IMR-90 (cell line): ENCODE measurements around the gene HAUS7. TPM values are rescaled to one million over a fixed set of nuclear protein-coding genes. Genes with fewer than 3 reads are reported as not detected.

Experiments
- ATAC-seq: fragments of 200-7000 bp; cut with Tn5 transposase; 2 replicates; pipeline ENCODE4 v1.9.1; 2020; ENCODE audit warnings: low read depth, mild to moderate bottlenecking, moderate library complexity
- BruUV-seq: library from RNA; stranded (reverse); fragments of 400-500 nt; replicated peaks from 2 replicates; lab custom pipeline; 2021; lab: Mats Ljungman, UMichigan
- CTCF ChIA-PET: fragments of 300-600 bp; formaldehyde crosslinking; extraction: SDS; loops from one replicate; lab custom pipeline; 2021; ENCODE audit warnings: antibody characterized with exemption; lab: Yijun Ruan, JAX
- POLR2A ChIA-PET: fragments of 300-600 bp; sonication (Branson Sonifier 250); formaldehyde crosslinking; loops from one replicate; lab custom pipeline; 2022; ENCODE audit warnings: antibody characterized with exemption; ENCODE audit not compliant: unreplicated experiment; lab: Charles Lee
- DNase-seq: peaks from one replicate; pipeline ENCODE4 v3.0.0; 2013
- H2AFZ ChIP-seq: replicated peaks from 2 replicates; pipeline ENCODE3; 2013; ENCODE audit warnings: low read length, mild to moderate bottlenecking; ENCODE audit not compliant: poor library complexity
- H2AK5ac ChIP-seq: 2 replicates; pipeline ENCODE4 v1.6.1; 2013; ENCODE audit warnings: low read depth, low read length, inconsistent platforms
- H2AK9ac ChIP-seq: replicated peaks from 2 replicates; pipeline ENCODE3; 2013; ENCODE audit warnings: mild to moderate bottlenecking, low read depth, low read length, moderate library complexity; ENCODE audit not compliant: poor library complexity
- H2BK120ac ChIP-seq: 2 replicates; pipeline ENCODE4 v1.6.1; 2013; ENCODE audit warnings: low read depth, low read length, inconsistent platforms
- H2BK15ac ChIP-seq: 3 replicates; pipeline ENCODE4 v1.6.1; 2013; ENCODE audit warnings: low read depth, low read length, inconsistent platforms
- H2BK20ac ChIP-seq: 2 replicates; pipeline ENCODE4 v1.6.1; 2013; ENCODE audit warnings: low read depth, mild to moderate bottlenecking, inconsistent platforms, low read length, moderate library complexity
- H2BK5ac ChIP-seq: 2 replicates; pipeline ENCODE4 v1.6.1; 2013; ENCODE audit warnings: mild to moderate bottlenecking, low read depth, low read length, inconsistent platforms; ENCODE audit not compliant: poor library complexity, severe bottlenecking
- H3K14ac ChIP-seq: replicated peaks from 2 replicates; pipeline ENCODE4 v1.6.1; 2013; ENCODE audit warnings: low read depth, low read length, inconsistent platforms
- H3K18ac ChIP-seq: 2 replicates; pipeline ENCODE4 v1.6.1; 2013; ENCODE audit warnings: low read depth, low read length, control low read depth
- H3K23ac ChIP-seq: 2 replicates; pipeline ENCODE4 v1.6.1; 2013; ENCODE audit warnings: low read depth, low read length, inconsistent platforms
- H3K27ac ChIP-seq: 2 replicates; pipeline ENCODE4 v1.5.1; 2013; ENCODE audit warnings: mild to moderate bottlenecking, control low read depth, low read length; ENCODE audit not compliant: insufficient read depth
- H3K27me3 ChIP-seq: 2 replicates; pipeline ENCODE4 v1.6.1; 2013; ENCODE audit warnings: low read length; ENCODE audit not compliant: control insufficient read depth, insufficient read depth
- H3K36me3 ChIP-seq: 2 replicates; pipeline ENCODE4 v1.6.1; 2013; ENCODE audit warnings: low read length, mixed read lengths; ENCODE audit not compliant: control insufficient read depth, insufficient read depth
- H3K4ac ChIP-seq: 2 replicates; pipeline ENCODE4 v1.6.1; 2013; ENCODE audit warnings: low read depth, low read length, inconsistent platforms
- H3K4me1 ChIP-seq: 2 replicates; pipeline ENCODE4 v1.6.1; 2013; ENCODE audit warnings: low read length, mixed read lengths; ENCODE audit not compliant: control insufficient read depth, insufficient read depth
- H3K4me2 ChIP-seq: 2 replicates; pipeline ENCODE4 v1.6.1; 2013; ENCODE audit warnings: low read depth, mild to moderate bottlenecking, control low read depth, low read length, moderate library complexity
- H3K4me3 ChIP-seq: 2 replicates; pipeline ENCODE4 v1.5.1; 2013; ENCODE audit warnings: low read depth, mild to moderate bottlenecking, control low read depth, low read length, moderate library complexity; ENCODE audit not compliant: insufficient read depth
- H3K56ac ChIP-seq: 2 replicates; pipeline ENCODE4 v1.6.1; 2013; ENCODE audit warnings: low read length, inconsistent platforms; ENCODE audit not compliant: insufficient read depth; ENCODE audit errors: extremely low read depth
- H3K79me1 ChIP-seq, 2 experiments: 2 replicates each; pipeline ENCODE4 v1.6.1; 2013; ENCODE audit warnings: low read length in 2 of 2, inconsistent platforms in 1 of 2, low read depth in 1 of 2
- H3K9ac ChIP-seq: 2 replicates; pipeline ENCODE4 v1.6.1; 2013; ENCODE audit warnings: low read depth, low read length, control low read depth
- H3K9me1 ChIP-seq: 2 replicates; pipeline ENCODE4 v1.6.1; 2013; ENCODE audit warnings: low read length, inconsistent platforms; ENCODE audit not compliant: insufficient read depth
- H3K9me3 ChIP-seq: 2 replicates; pipeline ENCODE4 v1.6.1; 2013; ENCODE audit warnings: low read length; ENCODE audit not compliant: control insufficient read depth, insufficient read depth
- H4K20me1 ChIP-seq: 2 replicates; pipeline ENCODE4 v1.6.1; 2013; ENCODE audit warnings: low read length, inconsistent platforms; ENCODE audit not compliant: insufficient read depth
- H4K5ac ChIP-seq: 2 replicates; pipeline ENCODE4 v1.6.1; 2013; ENCODE audit warnings: mild to moderate bottlenecking, low read depth, low read length, control low read depth
- H4K8ac ChIP-seq, 2 experiments: 2 replicates each; pipeline ENCODE4 v1.6.1; 2013; ENCODE audit warnings: low read depth in 2 of 2, low read length in 2 of 2, control low read depth in 1 of 2, inconsistent platforms in 1 of 2
- H4K91ac ChIP-seq: 2 replicates; pipeline ENCODE4 v1.6.1; 2013; ENCODE audit warnings: low read depth, low read length, inconsistent platforms; ENCODE audit not compliant: insufficient read depth
- BHLHE40 ChIP-seq: fragments of 150-350 bp; IDR thresholded peaks from 2 replicates; pipeline ENCODE4 v1.6.1; 2016; ENCODE audit warnings: mild to moderate bottlenecking, low read depth, low read length
- ELK1 ChIP-seq: fragments of 150-350 bp; IDR thresholded peaks from 2 replicates; pipeline ENCODE4 v1.6.1; 2016; ENCODE audit warnings: low read depth, mild to moderate bottlenecking, low read length, moderate library complexity, borderline replicate concordance
- MXI1 ChIP-seq: IDR thresholded peaks from 2 replicates; pipeline ENCODE4 v1.6.1; 2012; ENCODE audit warnings: low read depth, mild to moderate bottlenecking, low read length, moderate library complexity, borderline replicate concordance
- POLR2A ChIP-seq: IDR thresholded peaks from 2 replicates; pipeline ENCODE4 v1.6.1; 2012; ENCODE audit warnings: mild to moderate bottlenecking, low read depth, low read length
- WGBS, 2 experiments: methylation state at CpG; one replicate each; pipeline versions ENCODE4 v1.1.5 to v1.1.7; 2013; ENCODE audit warnings: missing lambda C conversion rate in 2 of 2; ENCODE audit not compliant: insufficient read length in 1 of 2; ENCODE audit errors: extremely low coverage in 2 of 2; 5-methylcytosine and 5-hydroxymethylcytosine counted together
- dilution Hi-C: fragments of 300-500 bp; cut with HindIII; formaldehyde crosslinking; loops from one replicate; pipeline ENCODE4 v1.14.3; 2018; ENCODE audit warnings: low sequenced_read_pairs; ENCODE audit not compliant: unreplicated experiment
- in situ Hi-C: fragments of 300-500 bp; cut with MboI; formaldehyde crosslinking; loops from 3 replicates; pipeline ENCODE4 v1.14.3; 2019; ENCODE audit warnings: low sequenced_read_pairs, inconsistent platforms, mixed read lengths
- intact Hi-C: fragments of 100-400 bp; cut with micrococcal nuclease; formaldehyde crosslinking; loops from 2 replicates; pipeline ENCODE4 v1.10.0; 2022
- polyA plus RNA-seq, 3 experiments: library from polyadenylated mRNA; depleted of rRNA; stranded (reverse); fragments of >200 nt; gene quantifications; 2 replicates each; pipeline ENCODE4 v1.2.3, GENCODE V29; 2012; ENCODE audit warnings: low replicate concordance in 1 of 3
- total RNA-seq: library from RNA; depleted of rRNA; stranded (reverse); fragments of >200 nt; gene quantifications from 2 replicates; pipeline ENCODE4 v1.2.3, GENCODE V29; 2012

HAUS7 gene
- total and polyA plus RNA-seq, 2 of the 4 experiments (the other 2 are of a cell fraction) = 10.8 to 25.9 TPM

- H3K4me1 ChIP-seq = peaks cover 2% of the 10 kb centered on the region; the same call in 1 of the 2 replicates
- WGBS, 2 experiments = 68% methylated on average over 7 of the region's 9 CpGs; no CpG with 5 or more reads in 1 of the 2 experiments
- POLR2A ChIA-PET = no interaction called here
- H3K27me3 ChIP-seq = peaks cover 27% of the 10 kb centered on the region
- no peaks in the 10 kb centered on the region for H3K79me1 ChIP-seq
- no peaks in the 10 kb centered on the region for H3K9me3 ChIP-seq
- CTCF ChIA-PET = no interaction called here
- no peak for ATAC-seq
- H3K4ac ChIP-seq = no peak overlapping the region
- H2BK20ac ChIP-seq = no peak overlapping the region
- H3K36me3 ChIP-seq = no peaks in the 10 kb centered on the region
- H2AK5ac ChIP-seq = no peak overlapping the region
- H3K27ac ChIP-seq = no peak overlapping the region
- no peak overlapping the region for H4K8ac ChIP-seq
- H2AK9ac ChIP-seq = no peak overlapping the region
- no peak overlapping the region for H3K14ac ChIP-seq
- H2AFZ ChIP-seq = peak overlapping the region; percentile 51
- H4K5ac ChIP-seq = no peak overlapping the region
- no peak overlapping the region for H3K23ac ChIP-seq
- H3K56ac ChIP-seq = no peak overlapping the region
- dilution Hi-C loops (no loop called here), in situ Hi-C loops (no loop called here), intact Hi-C loops (no loop called here)
- H3K18ac ChIP-seq = no peak overlapping the region
- H2BK5ac ChIP-seq = no peak overlapping the region
- H4K91ac ChIP-seq = no peak overlapping the region
- H3K9ac ChIP-seq = no peak overlapping the region
- no peaks in the 10 kb centered on the region; the same call in 1 of the 2 replicates for H3K9me1 ChIP-seq
- DNase-seq = peak; percentile 11
- no peak overlapping the region for H2BK120ac ChIP-seq
- TF ChIP-seq MXI1 (no peak), ELK1 (no peak), BHLHE40 (no peak), POLR2A (no peak)
- no peak overlapping the region for H3K4me2 ChIP-seq
- H3K4me3 ChIP-seq = no peak overlapping the region
- no peak overlapping the region for H2BK15ac ChIP-seq
- no TSS peak for BruUV-seq
- no peaks in the 10 kb centered on the region for H4K20me1 ChIP-seq
These were observed 45.7 kb upstream of the HAUS7 start for GRCh38 chrX:153516073-153516472.
